ENCODE measurements around the gene DIAPH3.

DIAPH3 gene

DNA sequence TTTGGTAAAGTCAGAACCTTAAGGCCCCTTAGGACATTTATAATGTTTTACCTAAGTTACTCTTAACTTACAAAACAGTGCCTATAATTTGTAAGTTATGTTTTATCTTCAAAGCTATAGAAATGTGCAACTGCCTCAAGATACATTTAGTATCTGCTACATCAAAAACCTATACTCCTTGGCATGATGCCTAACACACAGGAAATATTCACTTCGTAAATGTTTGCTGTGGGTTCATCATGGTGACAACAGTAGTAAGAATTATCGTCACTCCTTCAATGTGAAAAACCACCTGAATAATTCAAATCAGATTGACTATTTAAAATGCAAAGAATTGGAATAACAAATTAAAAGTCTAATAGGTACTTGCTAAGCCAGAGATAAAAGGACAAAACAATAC, 184.1 kb downstream of the DIAPH3 start:
- H3K4me1 ChIP-seq (ENCODE audit: insufficient read depth, low read length): no peaks in the 10 kb centered on the region
- no peaks in the 10 kb centered on the region for H3K27me3 ChIP-seq (ENCODE audit: control insufficient read depth in 1 of 2, insufficient read depth in 2 of 2, low read length in 2 of 2)
- no peak overlapping the region for H3K4me3 ChIP-seq (ENCODE audit: low read depth in 1 of 2, low read length in 2 of 2)
- no peak overlapping the region for H3K9ac ChIP-seq (ENCODE audit: low read length)
- no peak overlapping the region for H3K27ac ChIP-seq (ENCODE audit: low read depth, low read length)
- no peaks in the 10 kb centered on the region for H3K9me3 ChIP-seq (ENCODE audit: low read length)
- H3K36me3 ChIP-seq (ENCODE audit: insufficient read depth, low read length): no peaks in the 10 kb centered on the region

DNA sequence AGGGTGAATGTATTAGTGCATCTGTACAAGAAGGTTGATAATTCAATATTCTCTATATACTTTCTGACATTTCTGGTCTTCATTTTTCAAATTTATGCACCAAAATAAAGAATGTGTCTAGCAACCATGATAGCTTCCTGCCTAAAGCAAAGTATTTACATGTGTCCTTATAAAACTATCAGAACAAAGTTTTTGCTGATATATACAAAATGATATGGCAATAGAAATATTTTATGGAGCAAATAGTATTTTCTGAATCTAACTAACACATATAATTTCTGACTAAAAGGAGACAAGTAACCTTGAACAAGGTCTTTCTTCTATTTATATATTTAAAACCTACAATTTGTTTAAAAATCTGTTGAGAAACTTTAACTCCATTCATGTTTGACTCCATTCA, 184.9 kb downstream of the DIAPH3 start:
- no peak overlapping the region for H3K4me3 ChIP-seq (ENCODE audit: low read depth in 1 of 2, low read length in 2 of 2)
- no peak overlapping the region for H3K9ac ChIP-seq (ENCODE audit: low read length)
- H3K27me3 ChIP-seq (ENCODE audit: control insufficient read depth in 1 of 2, insufficient read depth in 2 of 2, low read length in 2 of 2): no peaks in the 10 kb centered on the region
- H3K36me3 ChIP-seq (ENCODE audit: insufficient read depth, low read length): no peaks in the 10 kb centered on the region
- no peaks in the 10 kb centered on the region for H3K4me1 ChIP-seq (ENCODE audit: insufficient read depth, low read length)
- H3K9me3 ChIP-seq (ENCODE audit: low read length): no peaks in the 10 kb centered on the region
- no peak overlapping the region for H3K27ac ChIP-seq (ENCODE audit: low read depth, low read length)

DNA sequence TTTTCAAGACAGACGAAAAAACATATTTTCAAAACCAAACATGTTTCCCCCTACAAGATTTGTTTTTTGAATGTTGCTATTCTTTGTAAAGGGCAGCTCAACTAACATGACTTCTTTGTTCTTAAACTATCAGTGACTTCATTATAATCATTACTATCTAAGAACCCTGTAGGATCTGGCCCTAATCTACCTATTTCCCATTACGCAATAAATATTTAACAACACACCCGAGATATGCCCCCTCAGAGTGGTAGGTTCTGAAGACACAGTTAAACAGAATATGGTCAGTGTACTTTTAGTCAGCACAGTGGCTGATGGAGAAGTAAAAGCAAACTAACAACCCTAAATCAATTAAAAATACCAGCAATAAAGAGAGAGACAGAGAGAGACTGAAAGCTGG, 186.9 kb downstream of the DIAPH3 start:
- no peaks in the 10 kb centered on the region for H3K4me1 ChIP-seq (ENCODE audit: insufficient read depth, low read length)
- no peaks in the 10 kb centered on the region for H3K9me3 ChIP-seq (ENCODE audit: low read length)
- H3K27ac ChIP-seq (ENCODE audit: low read depth, low read length): no peak overlapping the region
- no peaks in the 10 kb centered on the region for H3K27me3 ChIP-seq (ENCODE audit: control insufficient read depth in 1 of 2, insufficient read depth in 2 of 2, low read length in 2 of 2)
- H3K9ac ChIP-seq (ENCODE audit: low read length): no peak overlapping the region
- H3K4me3 ChIP-seq (ENCODE audit: low read depth in 1 of 2, low read length in 2 of 2): no peak overlapping the region
- no peaks in the 10 kb centered on the region for H3K36me3 ChIP-seq (ENCODE audit: insufficient read depth, low read length)

GRCh38 chr13:59975807-59976435, 187.8 kb downstream of the DIAPH3 start:
- Histone ChIP-seq H3K36me3 (ENCODE audit: insufficient read depth, low read length) (no peaks in the 10 kb centered on the region), H3K27ac (ENCODE audit: low read depth, low read length) (no peak overlapping the region), H3K9ac (ENCODE audit: low read length) (no peak overlapping the region), H3K4me3 (ENCODE audit: low read depth in 1 of 2, low read length in 2 of 2) (no peak overlapping the region), H3K4me1 (ENCODE audit: insufficient read depth, low read length) (no peaks in the 10 kb centered on the region), H3K9me3 (ENCODE audit: low read length) (no peaks in the 10 kb centered on the region), H3K27me3 (ENCODE audit: control insufficient read depth in 1 of 2, insufficient read depth in 2 of 2, low read length in 2 of 2) (no peaks in the 10 kb centered on the region)

DNA sequence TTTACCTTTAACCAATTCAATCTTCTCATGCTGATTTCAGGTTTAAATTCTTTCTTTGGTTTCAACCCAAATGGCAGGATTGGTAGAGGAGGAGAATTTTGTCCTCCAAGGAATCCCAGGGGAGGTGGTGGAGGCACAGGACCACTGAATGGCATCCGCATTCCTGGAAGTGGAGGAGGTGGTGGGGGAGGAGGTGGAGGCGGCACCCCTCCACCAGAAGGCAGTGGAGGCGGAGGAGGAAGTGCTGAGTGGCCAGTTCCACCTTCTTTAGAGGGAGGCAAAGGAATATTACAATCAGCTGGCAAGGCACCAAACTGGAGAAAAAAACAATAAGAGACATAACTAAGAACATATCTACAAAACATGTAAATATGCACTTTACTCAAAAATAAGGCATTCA, 192.9 kb downstream of the DIAPH3 start:
- Histone ChIP-seq H3K36me3 (ENCODE audit: insufficient read depth, low read length) (no peaks in the 10 kb centered on the region), H3K27ac (ENCODE audit: low read depth, low read length) (no peak overlapping the region), H3K4me1 (ENCODE audit: insufficient read depth, low read length) (no peaks in the 10 kb centered on the region), H3K27me3 (ENCODE audit: control insufficient read depth in 1 of 2, insufficient read depth in 2 of 2, low read length in 2 of 2) (no peaks in the 10 kb centered on the region), H3K9me3 (ENCODE audit: low read length) (no peaks in the 10 kb centered on the region), H3K4me3 (ENCODE audit: low read depth in 1 of 2, low read length in 2 of 2) (no peak overlapping the region), H3K9ac (ENCODE audit: low read length) (no peak overlapping the region)

GRCh38 chr13:59963827-59964226, 199.9 kb downstream of the DIAPH3 start:
- Histone ChIP-seq H3K36me3 (ENCODE audit: insufficient read depth, low read length) (no peaks in the 10 kb centered on the region), H3K27me3 (ENCODE audit: control insufficient read depth in 1 of 2, insufficient read depth in 2 of 2, low read length in 2 of 2) (no peaks in the 10 kb centered on the region)

GRCh38 chr13:59963383-59963782, 200.3 kb downstream of the DIAPH3 start:
- no peaks in the 10 kb centered on the region for H3K27me3 ChIP-seq (ENCODE audit: control insufficient read depth in 1 of 2, insufficient read depth in 2 of 2, low read length in 2 of 2)
- no peak overlapping the region for H3K4me3 ChIP-seq (ENCODE audit: low read depth in 1 of 2, low read length in 2 of 2)
- no peak overlapping the region for H3K27ac ChIP-seq (ENCODE audit: low read depth, low read length)
- H3K36me3 ChIP-seq (ENCODE audit: insufficient read depth, low read length): no peaks in the 10 kb centered on the region
- no peak overlapping the region for H3K9ac ChIP-seq (ENCODE audit: low read length)
- no peaks in the 10 kb centered on the region for H3K4me1 ChIP-seq (ENCODE audit: insufficient read depth, low read length)
- no peaks in the 10 kb centered on the region for H3K9me3 ChIP-seq (ENCODE audit: low read length)

More at GRCh38 chr13:59963827-59964226, 199.9 kb downstream of the DIAPH3 start:
- Histone ChIP-seq H3K9ac (ENCODE audit: low read length) (no peak overlapping the region), H3K4me1 (ENCODE audit: insufficient read depth, low read length) (no peaks in the 10 kb centered on the region), H3K27ac (ENCODE audit: low read depth, low read length) (no peak overlapping the region), H3K9me3 (ENCODE audit: low read length) (no peaks in the 10 kb centered on the region), H3K4me3 (ENCODE audit: low read depth in 1 of 2, low read length in 2 of 2) (no peak overlapping the region)

GRCh38 chr13:59962343-59962742, 201.4 kb downstream of the DIAPH3 start:
- Histone ChIP-seq H3K27ac (ENCODE audit: low read depth, low read length) (no peak overlapping the region), H3K36me3 (ENCODE audit: insufficient read depth, low read length) (no peaks in the 10 kb centered on the region)

DNA sequence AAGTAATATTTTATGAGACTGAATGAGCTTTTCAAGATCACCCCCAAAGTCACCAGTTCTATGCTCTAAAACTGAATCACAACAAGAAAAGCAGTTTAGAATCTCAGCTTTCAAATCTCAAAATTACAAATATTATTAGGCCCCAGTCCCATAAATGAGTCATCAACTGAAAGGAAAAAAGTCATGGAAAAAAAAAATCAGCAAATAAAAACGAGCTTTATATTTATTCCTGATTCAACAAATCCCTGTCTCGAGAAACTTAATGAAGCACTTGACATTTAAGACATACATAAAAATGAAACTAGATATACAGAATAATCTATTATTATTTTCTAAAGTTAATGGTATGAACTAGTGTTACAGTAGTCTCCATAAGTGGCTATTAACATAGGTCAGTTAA, 203.0 kb downstream of the DIAPH3 start:
- Histone ChIP-seq H3K4me1 (ENCODE audit: insufficient read depth, low read length) (no peaks in the 10 kb centered on the region), H3K4me3 (ENCODE audit: low read depth in 1 of 2, low read length in 2 of 2) (no peak overlapping the region), H3K9ac (ENCODE audit: low read length) (no peak overlapping the region), H3K36me3 (ENCODE audit: insufficient read depth, low read length) (no peaks in the 10 kb centered on the region), H3K27me3 (ENCODE audit: control insufficient read depth in 1 of 2, insufficient read depth in 2 of 2, low read length in 2 of 2) (no peaks in the 10 kb centered on the region), H3K27ac (ENCODE audit: low read depth, low read length) (no peak overlapping the region), H3K9me3 (ENCODE audit: low read length) (no peaks in the 10 kb centered on the region)

More at GRCh38 chr13:59962343-59962742, 201.4 kb downstream of the DIAPH3 start:
- H3K4me1 ChIP-seq (ENCODE audit: insufficient read depth, low read length): no peaks in the 10 kb centered on the region
- no peaks in the 10 kb centered on the region for H3K9me3 ChIP-seq (ENCODE audit: low read length)
- H3K9ac ChIP-seq (ENCODE audit: low read length): no peak overlapping the region
- H3K4me3 ChIP-seq (ENCODE audit: low read depth in 1 of 2, low read length in 2 of 2): no peak overlapping the region
- no peaks in the 10 kb centered on the region for H3K27me3 ChIP-seq (ENCODE audit: control insufficient read depth in 1 of 2, insufficient read depth in 2 of 2, low read length in 2 of 2)

DNA sequence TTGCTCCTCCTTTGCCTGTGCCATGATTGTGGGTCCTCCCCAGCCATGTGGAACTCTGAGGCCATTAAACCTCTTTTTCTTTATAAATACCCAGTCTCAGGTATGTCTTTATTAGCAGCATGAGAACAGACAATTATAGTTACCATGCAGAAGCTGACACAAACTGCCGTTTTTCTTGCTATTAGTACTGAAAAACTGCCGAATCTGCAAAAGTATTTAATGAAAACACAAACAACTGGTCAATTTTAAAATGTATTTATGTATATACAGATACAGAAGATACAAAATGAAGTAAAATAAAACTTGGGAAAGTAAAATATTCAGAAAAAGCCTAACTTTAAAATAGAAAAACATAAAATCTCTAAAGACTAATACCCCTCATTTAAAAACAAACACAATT, 206.3 kb downstream of the DIAPH3 start:
- H3K27ac ChIP-seq (ENCODE audit: low read depth, low read length): no peak overlapping the region
- H3K9ac ChIP-seq (ENCODE audit: low read length): no peak overlapping the region
- H3K9me3 ChIP-seq (ENCODE audit: low read length): no peaks in the 10 kb centered on the region
- H3K4me3 ChIP-seq (ENCODE audit: low read depth in 1 of 2, low read length in 2 of 2): no peak overlapping the region
- no peaks in the 10 kb centered on the region for H3K27me3 ChIP-seq (ENCODE audit: control insufficient read depth in 1 of 2, insufficient read depth in 2 of 2, low read length in 2 of 2)
- no peaks in the 10 kb centered on the region for H3K4me1 ChIP-seq (ENCODE audit: insufficient read depth, low read length)
- no peaks in the 10 kb centered on the region for H3K36me3 ChIP-seq (ENCODE audit: insufficient read depth, low read length)

GRCh38 chr13:59954601-59955000, 209.1 kb downstream of the DIAPH3 start:
- no peaks in the 10 kb centered on the region for H3K36me3 ChIP-seq (ENCODE audit: insufficient read depth, low read length)
- no peaks in the 10 kb centered on the region for H3K27me3 ChIP-seq (ENCODE audit: control insufficient read depth in 1 of 2, insufficient read depth in 2 of 2, low read length in 2 of 2)
- H3K4me1 ChIP-seq (ENCODE audit: insufficient read depth, low read length): no peaks in the 10 kb centered on the region
- no peak overlapping the region for H3K4me3 ChIP-seq (ENCODE audit: low read depth in 1 of 2, low read length in 2 of 2)
- H3K9me3 ChIP-seq (ENCODE audit: low read length): no peaks in the 10 kb centered on the region
- no peak overlapping the region for H3K9ac ChIP-seq (ENCODE audit: low read length)
- no peak overlapping the region for H3K27ac ChIP-seq (ENCODE audit: low read depth, low read length)

- Histone ChIP-seq H3K27ac (ENCODE audit: low read depth, low read length) (no peak overlapping the region), H3K4me3 (ENCODE audit: low read depth in 1 of 2, low read length in 2 of 2) (no peak overlapping the region), H3K9me3 (ENCODE audit: low read length) (no peaks in the 10 kb centered on the region), H3K9ac (ENCODE audit: low read length) (no peak overlapping the region), H3K4me1 (ENCODE audit: insufficient read depth, low read length) (no peaks in the 10 kb centered on the region), H3K27me3 (ENCODE audit: control insufficient read depth in 1 of 2, insufficient read depth in 2 of 2, low read length in 2 of 2) (no peaks in the 10 kb centered on the region), H3K36me3 (ENCODE audit: insufficient read depth, low read length) (no peaks in the 10 kb centered on the region)
Observed at GRCh38 chr13:59951011-59951410, 212.7 kb downstream of the DIAPH3 start.

Data from muscle layer of colon (tissue), 2 donors.